Measurements from ENCODE around the gene CEP97.

DNA sequence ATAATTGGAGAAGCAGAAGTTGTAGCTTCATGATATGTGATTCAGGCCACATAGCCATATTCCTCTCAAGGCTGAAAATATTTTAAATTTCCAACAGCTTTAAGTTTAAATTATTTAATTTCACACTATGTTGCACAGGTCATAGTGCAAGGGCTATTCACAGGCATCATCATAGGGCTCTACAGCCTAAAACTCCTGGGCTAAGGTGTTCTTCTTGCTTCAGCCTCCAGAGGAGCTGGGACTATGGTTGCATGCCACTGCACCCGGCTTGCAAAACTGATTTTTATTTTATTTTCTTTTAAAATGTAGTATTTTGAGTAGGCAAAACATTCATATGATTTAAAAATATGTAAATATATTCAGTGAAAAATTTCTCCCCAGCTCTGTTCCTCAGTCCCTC lies 6.0 kb upstream of the CEP97 start:
- TF ChIP-seq, protein P1, sequence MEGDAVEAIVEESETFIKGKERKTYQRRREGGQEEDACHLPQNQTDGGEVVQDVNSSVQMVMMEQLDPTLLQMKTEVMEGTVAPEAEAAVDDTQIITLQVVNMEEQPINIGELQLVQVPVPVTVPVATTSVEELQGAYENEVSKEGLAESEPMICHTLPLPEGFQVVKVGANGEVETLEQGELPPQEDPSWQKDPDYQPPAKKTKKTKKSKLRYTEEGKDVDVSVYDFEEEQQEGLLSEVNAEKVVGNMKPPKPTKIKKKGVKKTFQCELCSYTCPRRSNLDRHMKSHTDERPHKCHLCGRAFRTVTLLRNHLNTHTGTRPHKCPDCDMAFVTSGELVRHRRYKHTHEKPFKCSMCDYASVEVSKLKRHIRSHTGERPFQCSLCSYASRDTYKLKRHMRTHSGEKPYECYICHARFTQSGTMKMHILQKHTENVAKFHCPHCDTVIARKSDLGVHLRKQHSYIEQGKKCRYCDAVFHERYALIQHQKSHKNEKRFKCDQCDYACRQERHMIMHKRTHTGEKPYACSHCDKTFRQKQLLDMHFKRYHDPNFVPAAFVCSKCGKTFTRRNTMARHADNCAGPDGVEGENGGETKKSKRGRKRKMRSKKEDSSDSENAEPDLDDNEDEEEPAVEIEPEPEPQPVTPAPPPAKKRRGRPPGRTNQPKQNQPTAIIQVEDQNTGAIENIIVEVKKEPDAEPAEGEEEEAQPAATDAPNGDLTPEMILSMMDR (optimal IDR thresholded peaks at IDR 0.05 in 1 of 3, IDR thresholded peaks at IDR 0.05 in 1 of 3, conservative IDR thresholded peaks at IDR 0.05 in 1 of 3; ENCODE audit: extremely low read depth in 1 of 3, insufficient read depth in 2 of 3, low read length in 3 of 3) = no peak
- no peak for TF ChIP-seq EZH2 (IDR thresholded peaks at IDR 0.05; ENCODE audit: low read length)

All from keratinocyte (primary cell).